LNCAP (cell line): ENCODE results near the gene FKBP1B.

Experiments used
- TF ChIP-seq, protein P1 (sequence below): fragments of 450-650 bp; IDR thresholded peaks from 2 replicates; pipeline ENCODE4 v1.5.1; 2017; ENCODE audit warnings: mild to moderate bottlenecking

The FKBP1B gene

DNA sequence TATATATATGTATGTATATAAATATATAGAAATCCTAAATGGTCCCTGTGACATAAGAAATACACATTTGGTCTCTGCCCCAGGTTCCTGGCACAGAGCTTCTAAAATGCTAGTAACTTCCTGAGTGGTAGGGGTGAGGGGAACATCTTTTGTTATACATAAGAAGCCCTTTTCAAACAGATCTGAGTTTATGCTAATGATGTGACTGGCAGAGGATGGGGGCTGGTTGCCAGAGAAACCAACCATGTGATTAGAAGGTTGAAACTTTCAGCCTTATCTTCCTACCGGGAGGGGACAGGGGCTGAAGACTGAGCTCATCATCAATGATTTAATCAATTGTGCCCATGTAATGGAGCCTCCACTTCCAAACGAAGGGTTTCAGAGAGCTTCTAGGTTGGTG lies 23.3 kb upstream of the FKBP1B start:
- TF ChIP-seq, protein P1, sequence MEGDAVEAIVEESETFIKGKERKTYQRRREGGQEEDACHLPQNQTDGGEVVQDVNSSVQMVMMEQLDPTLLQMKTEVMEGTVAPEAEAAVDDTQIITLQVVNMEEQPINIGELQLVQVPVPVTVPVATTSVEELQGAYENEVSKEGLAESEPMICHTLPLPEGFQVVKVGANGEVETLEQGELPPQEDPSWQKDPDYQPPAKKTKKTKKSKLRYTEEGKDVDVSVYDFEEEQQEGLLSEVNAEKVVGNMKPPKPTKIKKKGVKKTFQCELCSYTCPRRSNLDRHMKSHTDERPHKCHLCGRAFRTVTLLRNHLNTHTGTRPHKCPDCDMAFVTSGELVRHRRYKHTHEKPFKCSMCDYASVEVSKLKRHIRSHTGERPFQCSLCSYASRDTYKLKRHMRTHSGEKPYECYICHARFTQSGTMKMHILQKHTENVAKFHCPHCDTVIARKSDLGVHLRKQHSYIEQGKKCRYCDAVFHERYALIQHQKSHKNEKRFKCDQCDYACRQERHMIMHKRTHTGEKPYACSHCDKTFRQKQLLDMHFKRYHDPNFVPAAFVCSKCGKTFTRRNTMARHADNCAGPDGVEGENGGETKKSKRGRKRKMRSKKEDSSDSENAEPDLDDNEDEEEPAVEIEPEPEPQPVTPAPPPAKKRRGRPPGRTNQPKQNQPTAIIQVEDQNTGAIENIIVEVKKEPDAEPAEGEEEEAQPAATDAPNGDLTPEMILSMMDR, result no peak

DNA sequence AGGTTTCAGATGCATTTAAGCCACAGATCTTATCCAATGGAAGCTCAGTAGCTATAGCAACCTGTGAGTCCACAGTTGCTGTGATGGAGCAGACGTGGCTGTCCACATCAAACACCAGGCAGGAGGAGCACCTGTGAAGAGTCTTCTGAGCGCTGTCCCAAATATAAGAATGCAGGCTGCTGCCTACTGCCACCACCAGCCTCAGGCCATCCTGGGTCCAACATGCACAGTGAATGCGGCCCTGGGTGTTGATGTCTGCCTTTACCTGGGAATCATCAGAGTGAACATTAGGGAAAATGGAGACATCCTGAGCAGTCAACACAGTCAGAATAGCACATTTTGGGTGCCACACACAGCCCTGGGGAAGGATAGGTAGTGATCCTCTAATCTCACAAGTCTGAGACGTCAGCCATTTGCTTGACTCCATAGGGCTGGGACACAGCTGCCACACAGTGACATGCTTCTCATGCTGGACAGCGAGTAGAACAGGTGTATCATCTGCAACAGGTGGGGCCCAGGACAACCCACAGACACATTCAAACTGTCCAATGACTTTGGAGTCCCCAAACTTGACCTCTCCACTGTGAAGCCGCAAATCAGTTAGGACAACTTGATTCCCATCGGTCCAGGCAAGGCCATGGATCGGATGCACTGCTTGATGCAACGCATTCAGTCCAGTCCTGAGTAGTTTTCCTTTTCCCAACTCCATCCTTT lies 10.6 kb upstream of the FKBP1B start:
- TF ChIP-seq, protein P1, result no peak

DNA sequence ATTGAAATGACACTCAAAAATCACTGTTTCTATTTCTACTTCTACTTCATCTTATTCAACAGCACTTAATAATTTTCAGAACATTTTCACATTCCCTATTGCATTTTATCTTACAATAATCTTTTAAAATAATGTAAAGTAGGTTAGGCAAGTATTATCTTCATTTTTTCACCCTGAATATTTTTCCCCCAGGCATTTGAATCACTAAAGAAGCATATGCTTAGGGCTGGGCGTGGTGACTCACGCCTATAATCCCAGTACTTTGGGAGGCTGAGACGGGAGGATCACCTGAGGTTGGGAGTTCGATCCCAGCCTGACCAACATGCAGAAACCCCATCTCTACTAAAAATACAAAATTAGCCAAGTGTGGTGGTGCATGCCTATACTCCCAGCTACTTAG lies 9.0 kb upstream of the FKBP1B start:
- TF ChIP-seq, protein P1, result no peak

DNA sequence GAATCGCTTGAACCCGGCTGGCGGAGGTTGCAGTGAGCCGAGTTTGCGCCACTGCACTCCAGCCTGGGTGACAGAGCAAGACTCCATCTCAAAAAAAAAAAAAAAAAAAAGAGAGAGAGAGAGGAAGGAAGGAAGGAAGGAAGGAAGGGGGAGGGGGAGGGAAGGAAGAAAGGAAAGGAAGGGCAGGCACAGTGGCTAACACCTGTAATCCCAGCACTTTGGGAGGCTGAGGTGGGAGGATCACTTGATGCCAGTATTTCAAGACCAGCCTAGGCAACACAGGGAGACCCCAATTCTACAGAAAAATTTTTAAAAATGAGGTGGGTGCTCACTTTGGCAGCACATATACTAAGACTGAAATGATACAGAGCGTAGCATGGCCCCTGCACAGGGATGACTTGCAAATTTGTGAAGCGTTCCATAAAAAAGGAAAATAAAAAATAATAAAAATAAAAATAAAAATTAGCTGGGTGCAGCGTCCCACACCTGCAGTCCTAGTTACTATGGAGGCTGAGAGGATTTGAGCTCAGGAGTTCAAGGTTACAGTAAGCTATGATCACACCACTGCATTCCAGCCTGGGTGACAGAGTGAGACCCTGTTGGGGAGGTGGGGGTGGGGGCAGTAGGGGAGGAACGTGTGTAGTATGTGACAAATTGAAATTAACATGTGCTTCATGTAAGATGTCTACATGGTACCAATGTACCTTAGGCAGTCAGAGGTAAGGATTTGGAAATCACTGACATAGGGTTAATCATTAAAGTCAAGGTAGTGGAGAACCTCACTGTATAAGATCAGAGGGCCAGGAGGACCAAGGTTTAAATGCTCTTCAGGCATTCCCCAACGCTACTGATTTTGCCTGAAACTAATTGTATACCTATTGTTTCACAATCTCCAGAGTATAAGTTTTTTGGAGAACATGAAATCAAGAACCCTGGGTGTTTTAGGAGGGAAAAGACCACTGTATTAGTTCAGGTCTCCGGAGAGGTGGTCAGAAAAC lies 3.7 kb upstream of the FKBP1B start:
- TF ChIP-seq, protein P1, result no peak

DNA sequence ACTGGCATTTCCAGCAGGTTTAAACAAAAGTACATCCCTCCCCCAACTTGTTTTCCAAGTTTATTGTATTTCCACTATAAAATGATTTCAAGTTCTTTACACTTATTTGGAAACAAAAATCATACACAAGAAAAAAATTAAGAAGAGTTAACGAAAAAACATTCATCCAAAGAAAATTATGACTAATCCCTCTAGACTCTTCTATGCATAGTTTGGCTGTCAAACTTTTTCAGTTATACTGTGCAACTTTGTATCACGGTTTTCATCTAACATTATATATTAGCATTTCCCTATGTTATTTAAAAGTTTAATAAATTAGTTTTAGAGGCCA lies 3.0 kb upstream of the FKBP1B start:
- TF ChIP-seq, protein P1, result no peak

DNA sequence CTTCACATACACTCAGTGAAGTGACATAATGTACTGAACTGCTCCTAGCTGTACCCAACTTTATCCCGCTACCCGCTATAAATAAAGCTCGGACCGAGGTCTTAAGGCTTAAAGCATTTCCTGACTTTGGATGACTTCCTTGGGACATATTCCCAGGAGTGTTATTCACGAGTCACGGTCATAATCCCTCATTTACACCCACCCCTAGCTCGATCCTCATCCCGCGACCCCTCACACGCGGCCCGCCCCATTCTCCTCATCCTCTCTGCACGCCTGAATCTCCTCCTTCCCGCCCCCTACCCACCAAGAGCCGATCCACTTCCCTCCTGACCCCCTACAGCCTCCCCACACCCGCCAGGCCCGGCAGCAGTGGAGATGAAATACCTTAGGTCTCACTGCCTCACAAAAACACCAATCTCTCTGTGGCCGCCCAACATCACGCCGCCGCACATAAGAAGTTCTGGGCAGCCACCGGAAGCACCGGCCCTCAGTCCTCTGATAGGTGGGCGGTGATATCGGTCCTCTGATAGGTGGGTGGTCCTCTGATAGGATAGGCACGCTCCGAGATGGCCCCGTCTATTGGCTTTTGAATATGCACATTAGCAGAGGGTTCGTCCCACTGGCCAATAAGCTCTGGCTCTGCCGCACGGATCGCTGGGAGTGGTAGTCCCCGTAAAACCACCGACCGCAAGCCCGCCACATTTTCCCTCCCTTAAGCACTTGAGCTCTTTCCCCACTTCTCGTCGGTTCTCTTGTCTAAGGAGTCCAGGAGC lies 2.4 kb upstream of the FKBP1B start, which contains the start of gene WDCP:
Gene WDCP, minus strand, starts transcription at position 462 of the 773 bp plus-strand sequence. CDS start 7,897 bp downstream, outside the sequence.
- TF ChIP-seq, protein P1, result no peak

DNA sequence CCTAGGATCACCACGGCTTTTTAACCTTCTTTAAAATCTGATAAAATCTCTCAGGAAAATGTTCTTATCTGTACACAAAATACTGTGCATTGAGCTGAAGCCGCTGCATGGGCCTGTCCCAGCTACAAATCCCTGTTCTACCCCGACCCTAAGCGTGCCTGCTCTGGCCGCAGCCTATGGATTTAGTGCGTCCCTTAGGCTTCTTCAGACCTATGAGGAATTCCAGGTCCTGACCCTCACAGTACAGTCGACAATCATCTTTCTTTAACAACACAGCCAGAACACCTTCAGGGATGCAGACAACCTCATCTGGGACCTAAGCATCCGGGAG lies 1.9 kb upstream of the FKBP1B start:
- TF ChIP-seq, protein P1, result no peak
